SK-N-SH (cell line): ENCODE measurements around the gene TBC1D2B. TPM values are rescaled to one million over a fixed set of nuclear protein-coding genes. Genes with fewer than 3 reads are reported as not detected.

Experiments
- CTCF ChIA-PET: fragments of 300-600, 350-600 bp; formaldehyde crosslinking; extraction: SDS; loops from one replicate; lab custom pipeline; 2021; lab: Yijun Ruan, JAX
- POLR2A ChIA-PET: fragments of 350-600 bp; sonication (Branson Sonifier 250); formaldehyde crosslinking; extraction: SDS; loops from one replicate; lab custom pipeline; 2020; ENCODE audit warnings: antibody characterized with exemption, inconsistent platforms; lab: Yijun Ruan, JAX
- DNase-seq: peaks from one replicate; pipeline ENCODE4 v3.0.0; 2012
- H2AFZ ChIP-seq: fragments of 200-600 bp; sonication (generic); 2 replicates; pipeline ENCODE4 v1.8.1; 2016; ENCODE audit warnings: antibody characterized with exemption, mild to moderate bottlenecking, low read depth
- H3F3A ChIP-seq: fragments of 200-600 bp; sonication (generic); replicated peaks from 2 replicates; pipeline ENCODE3; 2016; ENCODE audit warnings: antibody characterized with exemption, mild to moderate bottlenecking; ENCODE audit not compliant: insufficient read depth
- H3K27ac ChIP-seq, 2 experiments: fragments of 200-500 bp in 1 of 2; fragments of 200-600 bp in 1 of 2; sonication (Bioruptor generic) in 1 of 2; sonication (generic), shearing (Covaris generic) in 1 of 2; 2 replicates each; pipeline versions ENCODE4 v1.5.1 to v1.6.1; 2014 to 2016; ENCODE audit warnings: low read depth in 2 of 2, inconsistent platforms in 1 of 2, low read length in 1 of 2, mild to moderate bottlenecking in 1 of 2, mixed read lengths in 1 of 2
- H3K27me3 ChIP-seq: fragments of 200-600 bp; sonication (generic), shearing (Covaris generic); 2 replicates; pipeline ENCODE4 v1.6.1; 2016; ENCODE audit warnings: mixed run types; ENCODE audit not compliant: insufficient read depth
- H3K36me3 ChIP-seq, 2 experiments: fragments of 200-500 bp in 1 of 2; fragments of 200-600 bp in 1 of 2; sonication (Bioruptor generic) in 1 of 2; sonication (generic) in 1 of 2; replicated peaks in 1 of 2; 2 replicates each; pipeline versions ENCODE3 to v1.5.1; 2014 to 2016; ENCODE audit warnings: low read length in 1 of 2, mild to moderate bottlenecking in 1 of 2; ENCODE audit not compliant: insufficient read depth in 2 of 2, control insufficient read depth in 1 of 2
- H3K4me1 ChIP-seq, 2 experiments: fragments of 200-500 bp in 1 of 2; fragments of 200-600 bp in 1 of 2; sonication (Bioruptor generic) in 1 of 2; sonication (generic), shearing (Covaris generic) in 1 of 2; 2 replicates each; pipeline versions ENCODE4 v1.5.1 to v1.6.1; 2014 to 2016; ENCODE audit warnings: low read depth in 1 of 2, low read length in 1 of 2, mixed run types in 1 of 2; ENCODE audit not compliant: insufficient read depth in 2 of 2, control insufficient read depth in 1 of 2
- H3K4me2 ChIP-seq: fragments of 200-600 bp; sonication (generic), shearing (Covaris generic); 2 replicates; pipeline ENCODE4 v1.6.1; 2017; ENCODE audit warnings: mixed run types
- H3K4me3 ChIP-seq, 2 experiments: fragments of 200-500 bp in 1 of 2; fragments of 200-600 bp in 1 of 2; sonication (Bioruptor generic) in 1 of 2; sonication (generic), shearing (Covaris generic) in 1 of 2; 2 replicates each; pipeline versions ENCODE4 v1.5.1 to v1.8.1; 2014 to 2016; ENCODE audit warnings: low read depth in 2 of 2, inconsistent platforms in 1 of 2, low read length in 1 of 2, mild to moderate bottlenecking in 1 of 2, mixed read lengths in 1 of 2, moderate library complexity in 1 of 2
- H3K79me2 ChIP-seq: fragments of 200-600 bp; sonication (generic); 2 replicates; pipeline ENCODE4 v1.8.1; 2017; ENCODE audit warnings: mild to moderate bottlenecking; ENCODE audit not compliant: insufficient read depth
- H3K9ac ChIP-seq: fragments of 200-600 bp; sonication (generic); 2 replicates; pipeline ENCODE4 v1.6.1; 2017; ENCODE audit warnings: mixed run types
- H3K9me2 ChIP-seq: fragments of 200-600 bp; sonication (generic); 2 replicates; pipeline ENCODE4 v1.6.1; 2017; ENCODE audit warnings: mixed run types
- H3K9me3 ChIP-seq: fragments of 200-600 bp; sonication (generic); 2 replicates; pipeline ENCODE4 v1.6.1; 2017; ENCODE audit warnings: mixed run types, mild to moderate bottlenecking, moderate library complexity
- H4K20me1 ChIP-seq: fragments of 200-600 bp; sonication (generic); 2 replicates; pipeline ENCODE4 v1.6.1; 2017; ENCODE audit warnings: mild to moderate bottlenecking, mixed run types; ENCODE audit not compliant: insufficient read depth
- ELF1 ChIP-seq: IDR thresholded peaks from 2 replicates; pipeline ENCODE4 v1.4.0; 2012
- FOSL2 ChIP-seq: IDR thresholded peaks from 2 replicates; pipeline ENCODE4 v1.4.0; 2012; ENCODE audit warnings: low read depth, mild to moderate bottlenecking, moderate library complexity, borderline replicate concordance
- FOXJ3 ChIP-seq: sonication (generic); formaldehyde crosslinking; IDR thresholded peaks from 2 replicates; pipeline ENCODE4 v1.5.1; 2020; ENCODE audit warnings: mild to moderate bottlenecking, missing genetic modification reagents
- FOXM1 ChIP-seq: IDR thresholded peaks from 2 replicates; pipeline ENCODE4 v1.4.0; 2012; ENCODE audit warnings: low read depth, mild to moderate bottlenecking
- GABPA ChIP-seq: IDR thresholded peaks from 2 replicates; pipeline ENCODE4 v1.4.0; 2012; ENCODE audit warnings: low read depth, mild to moderate bottlenecking
- JUND ChIP-seq: IDR thresholded peaks from 2 replicates; pipeline ENCODE4 v1.4.0; 2012
- NFIC ChIP-seq: IDR thresholded peaks from 2 replicates; pipeline ENCODE4 v1.4.0; 2012; ENCODE audit warnings: borderline replicate concordance
- NRF1 ChIP-seq: IDR thresholded peaks from 2 replicates; pipeline ENCODE4 v1.6.1; 2012; ENCODE audit warnings: low read depth, mild to moderate bottlenecking, low read length
- RAD21 ChIP-seq: IDR thresholded peaks from 2 replicates; pipeline ENCODE4 v1.6.1; 2012; ENCODE audit warnings: mild to moderate bottlenecking, low read length
- RFX5 ChIP-seq: IDR thresholded peaks from 2 replicates; pipeline ENCODE4 v1.6.1; 2012; ENCODE audit warnings: mild to moderate bottlenecking, improper control_type of control experiment, low read length
- RXRA ChIP-seq: IDR thresholded peaks from 2 replicates; pipeline ENCODE4 v1.4.0; 2012; ENCODE audit warnings: low read depth, mild to moderate bottlenecking, borderline replicate concordance
- SMC3 ChIP-seq: IDR thresholded peaks from 2 replicates; pipeline ENCODE4 v1.6.1; 2012; ENCODE audit warnings: low read depth, low read length, improper control_type of control experiment
- TAF1 ChIP-seq: IDR thresholded peaks from 2 replicates; pipeline ENCODE4 v1.6.1; 2012; ENCODE audit warnings: low read depth, mild to moderate bottlenecking, low read length, moderate library complexity, borderline replicate concordance
- TCF12 ChIP-seq: IDR thresholded peaks from 2 replicates; pipeline ENCODE4 v1.4.0; 2012
- YY1 ChIP-seq: IDR thresholded peaks from 2 replicates; pipeline ENCODE4 v1.4.0; 2012; ENCODE audit warnings: low read depth, mild to moderate bottlenecking
- WGBS: methylation state at CpG from one replicate; pipeline ENCODE4 v1.1.6; 2017; ENCODE audit warnings: low lambda C conversion rate; 5-methylcytosine and 5-hydroxymethylcytosine counted together
- polyA plus RNA-seq, 3 experiments: library from polyadenylated mRNA; depleted of rRNA; stranded (reverse); fragments of >200 nt; gene quantifications; 2 replicates each; pipeline ENCODE4 v1.2.3, GENCODE V29; 2012
- TF ChIP-seq, protein P1 (sequence below): fragments of 150-350 bp; IDR thresholded peaks from 2 replicates; pipeline ENCODE4 v1.6.1; 2017; ENCODE audit warnings: antibody characterized with exemption, low read length, low read depth, borderline replicate concordance
- TF ChIP-seq, protein P2 (sequence below): IDR thresholded peaks from 2 replicates; pipeline ENCODE4 v1.4.0; 2012; ENCODE audit warnings: low read depth, borderline replicate concordance
- TF ChIP-seq, protein P3 (sequence below): IDR thresholded peaks from 2 replicates; pipeline ENCODE4; 2012
- TF ChIP-seq, protein P4 (sequence below): IDR thresholded peaks from 2 replicates; pipeline ENCODE4 v1.6.1; 2012; ENCODE audit warnings: mild to moderate bottlenecking, low read depth, low read length, moderate library complexity
- TF ChIP-seq, protein P5 (sequence below): IDR thresholded peaks from 2 replicates; pipeline ENCODE4 v1.4.0; 2012; ENCODE audit warnings: low read depth

TBC1D2B gene
- polyA plus RNA-seq, 1 of the 3 experiments (the other 2 are of a cell fraction): 19.0 TPM

DNA sequence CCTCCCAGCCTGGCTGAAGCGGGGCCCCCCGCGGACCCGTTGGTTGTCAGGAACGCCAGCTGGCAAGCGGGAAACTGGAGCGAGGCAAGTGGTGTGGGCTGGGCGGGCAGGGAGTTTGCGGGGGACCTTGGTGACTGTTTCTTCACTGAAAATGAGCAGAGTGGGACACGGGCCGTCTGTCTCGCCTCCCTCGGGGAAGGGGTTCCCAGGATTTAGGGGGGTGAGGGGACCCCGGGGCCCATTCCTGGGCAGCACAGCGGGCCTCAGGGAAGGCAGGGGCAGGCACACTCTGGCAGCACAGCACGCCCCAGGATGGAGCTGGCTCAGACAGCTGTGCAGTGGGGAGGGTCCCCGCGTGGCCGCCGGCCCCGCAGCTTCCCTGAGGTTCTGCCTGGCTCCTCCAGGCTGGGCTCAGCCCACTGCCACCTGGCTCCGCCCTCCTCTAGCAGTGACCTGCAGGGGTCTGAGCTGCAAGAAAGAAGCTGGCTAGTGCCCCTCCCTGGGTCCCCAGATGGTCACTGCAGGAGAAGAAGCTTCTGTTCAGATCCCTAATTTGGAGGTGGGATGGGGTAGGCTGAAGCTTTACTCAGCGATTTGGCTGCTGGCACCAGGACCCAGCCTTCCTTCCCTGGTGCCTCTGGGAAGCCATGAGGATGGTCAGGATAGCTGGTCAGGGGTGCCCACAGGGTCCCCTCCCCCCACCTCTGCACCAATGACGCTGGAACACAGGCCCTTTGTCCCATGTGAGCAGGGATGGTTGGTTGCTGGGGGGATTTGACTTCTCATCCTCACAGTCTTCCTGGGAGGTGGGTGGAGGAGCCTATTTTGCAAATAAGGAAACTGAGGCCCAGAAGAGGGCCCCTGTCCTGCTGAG lies 90.4 kb downstream of the TBC1D2B start:
- no peaks in the 10 kb centered on the region for H3K9me2 ChIP-seq

DNA sequence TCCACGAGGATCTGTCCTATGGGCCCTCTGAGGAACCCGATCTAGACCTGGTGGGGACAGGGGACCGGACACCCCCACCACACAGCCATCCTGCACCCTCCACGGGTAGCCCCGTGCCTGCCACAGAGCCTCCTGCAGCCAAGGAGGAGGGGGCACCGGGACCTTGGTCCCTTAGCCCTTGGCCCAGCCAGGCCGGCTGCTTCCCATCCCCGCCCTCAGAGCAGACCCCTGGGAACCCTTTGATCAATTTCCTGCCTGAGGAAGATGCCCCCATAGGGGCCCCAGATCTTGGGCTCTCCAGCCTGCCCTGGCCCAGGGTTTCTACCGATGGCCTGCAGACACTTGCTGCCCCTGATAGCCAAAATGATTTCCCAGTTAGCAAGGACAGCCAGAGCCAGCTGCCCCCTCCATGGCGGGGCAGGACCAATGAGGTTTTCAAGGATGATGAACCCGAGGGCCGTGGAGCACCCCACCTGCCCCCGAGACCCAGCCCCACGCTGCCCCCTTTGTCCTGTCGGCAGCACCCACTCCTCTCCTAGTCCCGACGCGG lies 91.5 kb downstream of the TBC1D2B start:
- POLR2A ChIA-PET: no interaction called here
- CTCF ChIA-PET: interaction anchor here (2.3 to 3.8 kb wide), 2 partner anchors 19 to 122 kb away, joined by 10 to 14 read pairs; no protein-coding TSS in a partner anchor
- Histone ChIP-seq H3K4me2 (no peak overlapping the region), H3K9me3 (no peaks in the 10 kb centered on the region), H4K20me1 (no peaks in the 10 kb centered on the region), H3K4me3 (no peak overlapping the region), H3K9ac (no peak overlapping the region), H3K27ac (no peak overlapping the region), H3K27me3 (no peaks in the 10 kb centered on the region), H3K79me2 (no peaks in the 10 kb centered on the region), H2AFZ (no peak overlapping the region), H3K36me3 (no peaks in the 10 kb centered on the region), H3K9me2 (no peaks in the 10 kb centered on the region), H3K4me1 (peaks cover 0 to 62% of the 10 kb centered on the region in 2 experiments; a peak in 1 of 4 replicates), H3F3A (no peaks in the 10 kb centered on the region)
- DNase-seq: no peak
- WGBS: 61% methylated on average over 9 of the region's 18 CpGs
- TF ChIP-seq ELF1 (no peak), FOXM1 (no peak), RFX5 (no peak), NRF1 (no peak), RXRA (no peak), YY1 (no peak), GABPA (no peak), RAD21 (no peak), TCF12 (no peak), FOSL2 (no peak)
- TF ChIP-seq, protein P1, sequence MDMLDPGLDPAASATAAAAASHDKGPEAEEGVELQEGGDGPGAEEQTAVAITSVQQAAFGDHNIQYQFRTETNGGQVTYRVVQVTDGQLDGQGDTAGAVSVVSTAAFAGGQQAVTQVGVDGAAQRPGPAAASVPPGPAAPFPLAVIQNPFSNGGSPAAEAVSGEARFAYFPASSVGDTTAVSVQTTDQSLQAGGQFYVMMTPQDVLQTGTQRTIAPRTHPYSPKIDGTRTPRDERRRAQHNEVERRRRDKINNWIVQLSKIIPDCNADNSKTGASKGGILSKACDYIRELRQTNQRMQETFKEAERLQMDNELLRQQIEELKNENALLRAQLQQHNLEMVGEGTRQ: no peak
- TF ChIP-seq, protein P2, sequence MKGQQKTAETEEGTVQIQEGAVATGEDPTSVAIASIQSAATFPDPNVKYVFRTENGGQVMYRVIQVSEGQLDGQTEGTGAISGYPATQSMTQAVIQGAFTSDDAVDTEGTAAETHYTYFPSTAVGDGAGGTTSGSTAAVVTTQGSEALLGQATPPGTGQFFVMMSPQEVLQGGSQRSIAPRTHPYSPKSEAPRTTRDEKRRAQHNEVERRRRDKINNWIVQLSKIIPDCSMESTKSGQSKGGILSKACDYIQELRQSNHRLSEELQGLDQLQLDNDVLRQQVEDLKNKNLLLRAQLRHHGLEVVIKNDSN: no peak
- TF ChIP-seq, protein P3, sequence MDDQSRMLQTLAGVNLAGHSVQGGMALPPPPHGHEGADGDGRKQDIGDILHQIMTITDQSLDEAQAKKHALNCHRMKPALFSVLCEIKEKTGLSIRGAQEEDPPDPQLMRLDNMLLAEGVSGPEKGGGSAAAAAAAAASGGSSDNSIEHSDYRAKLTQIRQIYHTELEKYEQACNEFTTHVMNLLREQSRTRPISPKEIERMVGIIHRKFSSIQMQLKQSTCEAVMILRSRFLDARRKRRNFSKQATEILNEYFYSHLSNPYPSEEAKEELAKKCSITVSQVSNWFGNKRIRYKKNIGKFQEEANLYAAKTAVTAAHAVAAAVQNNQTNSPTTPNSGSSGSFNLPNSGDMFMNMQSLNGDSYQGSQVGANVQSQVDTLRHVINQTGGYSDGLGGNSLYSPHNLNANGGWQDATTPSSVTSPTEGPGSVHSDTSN: no peak
- TF ChIP-seq, protein P4, sequence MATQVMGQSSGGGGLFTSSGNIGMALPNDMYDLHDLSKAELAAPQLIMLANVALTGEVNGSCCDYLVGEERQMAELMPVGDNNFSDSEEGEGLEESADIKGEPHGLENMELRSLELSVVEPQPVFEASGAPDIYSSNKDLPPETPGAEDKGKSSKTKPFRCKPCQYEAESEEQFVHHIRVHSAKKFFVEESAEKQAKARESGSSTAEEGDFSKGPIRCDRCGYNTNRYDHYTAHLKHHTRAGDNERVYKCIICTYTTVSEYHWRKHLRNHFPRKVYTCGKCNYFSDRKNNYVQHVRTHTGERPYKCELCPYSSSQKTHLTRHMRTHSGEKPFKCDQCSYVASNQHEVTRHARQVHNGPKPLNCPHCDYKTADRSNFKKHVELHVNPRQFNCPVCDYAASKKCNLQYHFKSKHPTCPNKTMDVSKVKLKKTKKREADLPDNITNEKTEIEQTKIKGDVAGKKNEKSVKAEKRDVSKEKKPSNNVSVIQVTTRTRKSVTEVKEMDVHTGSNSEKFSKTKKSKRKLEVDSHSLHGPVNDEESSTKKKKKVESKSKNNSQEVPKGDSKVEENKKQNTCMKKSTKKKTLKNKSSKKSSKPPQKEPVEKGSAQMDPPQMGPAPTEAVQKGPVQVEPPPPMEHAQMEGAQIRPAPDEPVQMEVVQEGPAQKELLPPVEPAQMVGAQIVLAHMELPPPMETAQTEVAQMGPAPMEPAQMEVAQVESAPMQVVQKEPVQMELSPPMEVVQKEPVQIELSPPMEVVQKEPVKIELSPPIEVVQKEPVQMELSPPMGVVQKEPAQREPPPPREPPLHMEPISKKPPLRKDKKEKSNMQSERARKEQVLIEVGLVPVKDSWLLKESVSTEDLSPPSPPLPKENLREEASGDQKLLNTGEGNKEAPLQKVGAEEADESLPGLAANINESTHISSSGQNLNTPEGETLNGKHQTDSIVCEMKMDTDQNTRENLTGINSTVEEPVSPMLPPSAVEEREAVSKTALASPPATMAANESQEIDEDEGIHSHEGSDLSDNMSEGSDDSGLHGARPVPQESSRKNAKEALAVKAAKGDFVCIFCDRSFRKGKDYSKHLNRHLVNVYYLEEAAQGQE: no peak

More for the DNA sequence above, 90.4 kb downstream of the TBC1D2B start:
- peaks cover 3% of the 10 kb centered on the region; the same call in 1 of the 2 replicates for H4K20me1 ChIP-seq
- H3K9me3 ChIP-seq: no peaks in the 10 kb centered on the region
- no peak overlapping the region for H2AFZ ChIP-seq
- H3K4me1 ChIP-seq: peaks cover 0 to 73% of the 10 kb centered on the region in 2 experiments; a peak in 2 of 4 replicates
- no peaks in the 10 kb centered on the region for H3K36me3 ChIP-seq
- no peaks in the 10 kb centered on the region for H3K79me2 ChIP-seq
- H3K9ac ChIP-seq: no peak overlapping the region
- 81% methylated on average over 10 of the region's 24 CpGs for WGBS
- no peak overlapping the region; a peak in 1 of 4 replicates for H3K27ac ChIP-seq
- no peaks in the 10 kb centered on the region for H3F3A ChIP-seq
- no peak overlapping the region for H3K4me2 ChIP-seq
- no peaks in the 10 kb centered on the region for H3K27me3 ChIP-seq
- H3K4me3 ChIP-seq: no peak overlapping the region
- POLR2A ChIA-PET: no interaction called here
- DNase-seq: no peak
- TF ChIP-seq SMC3 (no peak), ELF1 (no peak), RAD21 (no peak), NFIC (no peak), FOXJ3 (CRISPR knock-in tag) (no peak), JUND (no peak), TAF1 (no peak)
- TF ChIP-seq, protein P5, sequence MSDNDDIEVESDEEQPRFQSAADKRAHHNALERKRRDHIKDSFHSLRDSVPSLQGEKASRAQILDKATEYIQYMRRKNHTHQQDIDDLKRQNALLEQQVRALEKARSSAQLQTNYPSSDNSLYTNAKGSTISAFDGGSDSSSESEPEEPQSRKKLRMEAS: no peak
- TF ChIP-seq, protein P3: no peak
- CTCF ChIA-PET: interaction anchor here (0.7 kb wide), 1 partner anchor 20 kb away, joined by 4 read pairs; no protein-coding TSS in a partner anchor
